Measurements from ENCODE around the gene TUFM. TPM values are rescaled to one million over a fixed set of nuclear protein-coding genes. Genes with fewer than 3 reads are reported as not detected.

Gene TUFM
- total RNA-seq, 2 donors from 2014 or later, result 252 to 427 TPM

GRCh38 chr16:28826141-28826540, 20.0 kb downstream of the TUFM start:
- no peaks in the 10 kb centered on the region for H3K9me3 ChIP-seq
- H3K4me1 ChIP-seq, result peaks cover 13% of the 10 kb centered on the region
- no peak overlapping the region for H3K9ac ChIP-seq (ENCODE audit: low read depth in 2 of 2, low read length in 2 of 2)
- peaks cover 29% of the 10 kb centered on the region for H3K36me3 ChIP-seq
- no peaks in the 10 kb centered on the region for H3K27me3 ChIP-seq
- no peak overlapping the region for H3K4me3 ChIP-seq
- intact Hi-C loops (cut with DNase I), result loop anchor here (10.0 kb wide), 1 partner anchor 119 kb away; no protein-coding TSS in a partner anchor
- no peak for TF ChIP-seq CTCF (IDR thresholded peaks at IDR 0.05)
- no peak overlapping the region for H3K27ac ChIP-seq
- DNase-seq, result no peak

- no peak for DNase-seq
- no peaks in the 10 kb centered on the region for H3K27me3 ChIP-seq
- peak overlapping the region; percentile 81 to 99 for H3K9ac ChIP-seq (ENCODE audit: low read depth in 2 of 2, low read length in 2 of 2)
- peak overlapping the region; percentile 99 for H3K4me3 ChIP-seq
- H3K27ac ChIP-seq, result peak overlapping the region; percentile 100
- peaks cover 18% of the 10 kb centered on the region for H3K36me3 ChIP-seq
- TF ChIP-seq CTCF (IDR thresholded peaks at IDR 0.05), result no peak
- no peaks in the 10 kb centered on the region for H3K9me3 ChIP-seq
- H3K4me1 ChIP-seq, result peaks cover 15% of the 10 kb centered on the region
- intact Hi-C loops (cut with DNase I), result loop anchor here (10.0 kb wide), 1 partner anchor 120 kb away; no protein-coding TSS in a partner anchor
These were observed 21.5 kb downstream of the TUFM start for GRCh38 chr16:28824717-28824973.

- peak; percentile 18 for TF ChIP-seq CTCF (IDR thresholded peaks at IDR 0.05)
- Histone ChIP-seq H3K9me3 (no peaks in the 10 kb centered on the region), H3K27me3 (no peaks in the 10 kb centered on the region), H3K36me3 (peaks cover 13% of the 10 kb centered on the region), H3K27ac (peak overlapping the region; percentile 100), H3K9ac (ENCODE audit: low read depth in 2 of 2, low read length in 2 of 2) (peak overlapping the region; percentile 81 to 99), H3K4me1 (peaks cover 15% of the 10 kb centered on the region), H3K4me3 (peak overlapping the region; percentile 99)
- intact Hi-C loops (cut with DNase I), result loop anchor here (10.0 kb wide), 1 partner anchor 121 kb away; no protein-coding TSS in a partner anchor
- peak; percentile 97 for DNase-seq
These were observed 22.1 kb downstream of the TUFM start for GRCh38 chr16:28823873-28824716.

- Histone ChIP-seq H3K36me3 (peaks cover 10% of the 10 kb centered on the region), H3K4me1 (peaks cover 15% of the 10 kb centered on the region), H3K27ac (peak overlapping the region; percentile 100), H3K9ac (ENCODE audit: low read depth in 2 of 2, low read length in 2 of 2) (peak overlapping the region; percentile 81 to 99), H3K27me3 (no peaks in the 10 kb centered on the region), H3K4me3 (peak overlapping the region; percentile 99), H3K9me3 (no peaks in the 10 kb centered on the region)
- intact Hi-C loops (cut with DNase I), result loop anchor here (10.0 kb wide), 1 partner anchor 121 kb away; no protein-coding TSS in a partner anchor
- DNase-seq, result no peak
- no peak for TF ChIP-seq CTCF (IDR thresholded peaks at IDR 0.05)
These were observed 22.8 kb downstream of the TUFM start for GRCh38 chr16:28823291-28823872.

GRCh38 chr16:28822520-28823290, 23.4 kb downstream of the TUFM start, which contains the start of gene ATXN2L:
ATXN2L (plus strand) TSS chr16:28822999; CDS start chr16:28823260, 261 bp downstream.
- peak within 1 kb of the TSS; percentile 99 for H3K4me3 ChIP-seq
- TF ChIP-seq CTCF (IDR thresholded peaks at IDR 0.05), result no peak

More at GRCh38 chr16:28822520-28823290, 23.4 kb downstream of the TUFM start, which contains the start of gene ATXN2L:
- Histone ChIP-seq H3K4me1 (peaks cover 15% of the 10 kb centered on the region), H3K9ac (ENCODE audit: low read depth in 2 of 2, low read length in 2 of 2) (peak within 1 kb of the TSS; percentile 84 to 99), H3K27me3 (no peaks in the 10 kb centered on the region), H3K9me3 (no peaks in the 10 kb centered on the region), H3K27ac (peak within 1 kb of the TSS; percentile 100), H3K36me3 (peaks cover 10% of the 10 kb centered on the region)
- intact Hi-C loops (cut with DNase I), result loop anchor here (10.0 kb wide), 1 partner anchor 122 kb away; no protein-coding TSS in a partner anchor
- DNase-seq, result peak; percentile 92
